Measurements from ENCODE around the gene FAM13B.

FAM13B gene

DNA sequence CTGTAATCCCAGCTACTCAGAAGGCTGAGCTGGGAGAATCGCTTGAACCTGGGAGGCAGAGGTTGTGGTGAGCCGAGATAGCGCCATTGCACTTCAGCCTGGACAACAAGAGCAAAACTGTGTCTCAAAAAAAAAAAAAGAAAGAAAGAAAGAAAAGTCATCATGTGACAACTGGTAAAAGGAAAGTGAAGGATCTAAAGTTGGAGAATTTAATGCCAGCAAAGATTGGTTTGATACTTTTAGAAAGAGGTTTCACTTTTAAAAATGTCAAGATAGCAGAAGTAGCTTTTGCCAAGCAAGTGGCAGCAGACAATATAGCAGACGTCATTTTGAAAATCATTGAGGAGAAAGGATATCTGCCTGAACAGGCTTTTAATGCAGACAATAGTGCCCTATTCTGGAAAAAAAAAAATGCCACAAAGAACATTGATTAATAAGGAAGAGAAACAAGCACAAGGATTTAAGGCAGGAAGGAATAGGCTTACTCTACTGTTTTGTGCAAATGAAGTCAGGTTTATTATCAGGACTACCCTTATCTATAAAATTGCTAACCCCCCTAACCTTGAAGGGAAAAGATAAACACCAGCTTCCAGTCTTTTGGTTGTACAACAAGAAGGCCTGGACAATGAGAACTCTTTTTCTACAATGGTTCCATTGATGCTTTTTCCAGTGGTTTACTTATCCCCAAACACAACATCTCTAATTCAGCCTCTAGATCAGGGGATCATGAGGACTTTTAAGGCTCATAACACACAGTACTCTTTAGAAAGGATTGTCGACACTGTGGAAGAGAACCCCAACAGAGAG lies 131.7 kb downstream of the FAM13B start:
- Histone ChIP-seq H3K4me3 (ENCODE audit: low read length) (no peak overlapping the region), H3K36me3 (ENCODE audit: control insufficient read depth, insufficient read depth, low read length) (no peaks in the 10 kb centered on the region), H3K4me1 (ENCODE audit: control insufficient read depth, insufficient read depth, low read length) (no peaks in the 10 kb centered on the region), H3K27ac (ENCODE audit: low read length) (no peak overlapping the region), H3K9me3 (ENCODE audit: control insufficient read depth, insufficient read depth, low read length) (no peaks in the 10 kb centered on the region), H3K27me3 (ENCODE audit: control insufficient read depth, insufficient read depth, low read length) (no peaks in the 10 kb centered on the region)
- no peak for DNase-seq (ENCODE audit: low read depth, low spot score)
- no CpG with 5 or more reads among the region's 5 CpGs for WGBS (ENCODE audit: insufficient coverage, insufficient read length)

DNA sequence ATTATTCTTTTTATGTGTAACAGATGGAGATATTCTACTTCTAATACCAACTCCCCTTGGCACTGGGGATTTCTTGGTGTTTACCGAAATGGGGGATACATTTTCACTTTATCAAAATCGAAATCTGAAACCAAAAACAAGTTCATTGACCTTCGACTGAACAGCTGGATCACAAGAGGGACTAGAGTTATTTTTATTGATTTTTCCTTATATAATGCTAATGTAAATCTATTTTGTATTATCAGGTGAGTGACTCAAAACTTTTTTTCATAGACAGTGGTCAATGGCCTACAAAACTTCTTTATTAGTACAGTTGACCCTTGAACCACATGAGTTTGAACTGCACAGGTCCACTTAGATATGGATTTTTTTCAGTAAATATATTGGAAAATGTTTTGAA lies 133.4 kb downstream of the FAM13B start:
- H3K27me3 ChIP-seq (ENCODE audit: control insufficient read depth, insufficient read depth, low read length): no peaks in the 10 kb centered on the region
- no CpG with 5 or more reads among the region's 3 CpGs for WGBS (ENCODE audit: insufficient coverage, insufficient read length)
- H3K4me1 ChIP-seq (ENCODE audit: control insufficient read depth, insufficient read depth, low read length): no peaks in the 10 kb centered on the region
- H3K9me3 ChIP-seq (ENCODE audit: control insufficient read depth, insufficient read depth, low read length): no peaks in the 10 kb centered on the region
- DNase-seq (ENCODE audit: low read depth, low spot score): no peak
- no peaks in the 10 kb centered on the region for H3K36me3 ChIP-seq (ENCODE audit: control insufficient read depth, insufficient read depth, low read length)
- H3K4me3 ChIP-seq (ENCODE audit: low read length): no peak overlapping the region
- H3K27ac ChIP-seq (ENCODE audit: low read length): no peak overlapping the region

DNA sequence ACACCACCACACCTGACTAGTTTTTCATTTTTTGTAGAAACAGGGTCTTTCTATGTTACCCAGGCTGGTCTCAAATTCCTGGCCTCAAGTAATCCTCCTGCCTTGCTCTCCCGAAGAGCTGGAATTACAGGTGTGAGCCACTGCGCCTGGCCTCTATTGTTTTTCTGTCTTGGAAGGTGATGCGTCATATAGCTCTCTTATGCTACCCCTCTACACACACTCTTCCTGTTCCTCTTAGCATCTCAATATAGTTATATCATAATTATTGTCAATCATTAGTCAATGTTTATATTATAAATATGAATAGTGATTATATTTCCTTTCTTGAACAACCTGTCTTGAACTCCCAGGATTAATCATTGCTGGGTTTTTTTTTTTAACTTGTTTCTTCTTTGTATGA lies 136.3 kb downstream of the FAM13B start:
- no peaks in the 10 kb centered on the region for H3K27me3 ChIP-seq (ENCODE audit: control insufficient read depth, insufficient read depth, low read length)
- H3K4me3 ChIP-seq (ENCODE audit: low read length): no peak overlapping the region
- WGBS (ENCODE audit: insufficient coverage, insufficient read length): no CpG with 5 or more reads among the region's 3 CpGs
- H3K4me1 ChIP-seq (ENCODE audit: control insufficient read depth, insufficient read depth, low read length): no peaks in the 10 kb centered on the region
- no peaks in the 10 kb centered on the region for H3K36me3 ChIP-seq (ENCODE audit: control insufficient read depth, insufficient read depth, low read length)
- DNase-seq (ENCODE audit: low read depth, low spot score): no peak
- H3K9me3 ChIP-seq (ENCODE audit: control insufficient read depth, insufficient read depth, low read length): no peaks in the 10 kb centered on the region
- H3K27ac ChIP-seq (ENCODE audit: low read length): no peak overlapping the region

DNA sequence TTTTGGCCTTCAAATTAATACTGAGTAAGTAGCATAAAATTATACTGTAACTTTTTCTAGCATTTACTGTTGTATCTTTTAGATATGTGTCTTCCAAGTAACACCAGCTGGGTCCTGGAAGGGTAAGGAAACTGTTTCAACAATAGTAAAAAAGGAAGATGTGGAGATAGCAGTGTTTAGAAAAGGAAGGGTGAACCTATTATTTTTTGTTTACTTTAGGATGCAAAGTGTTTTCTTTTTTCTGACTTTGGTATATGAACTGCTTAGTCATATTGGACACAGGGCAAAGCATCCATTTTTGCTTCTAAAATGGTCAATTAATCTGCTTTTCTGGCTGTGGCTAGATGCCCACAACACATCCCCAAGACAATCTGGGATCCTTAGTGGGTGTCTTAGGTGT lies 138.3 kb downstream of the FAM13B start:
- Histone ChIP-seq H3K27ac (ENCODE audit: low read length) (no peak overlapping the region), H3K4me1 (ENCODE audit: control insufficient read depth, insufficient read depth, low read length) (peaks cover 1% of the 10 kb centered on the region; the same call in 1 of the 2 replicates), H3K4me3 (ENCODE audit: low read length) (no peak overlapping the region), H3K9me3 (ENCODE audit: control insufficient read depth, insufficient read depth, low read length) (no peaks in the 10 kb centered on the region), H3K27me3 (ENCODE audit: control insufficient read depth, insufficient read depth, low read length) (no peaks in the 10 kb centered on the region), H3K36me3 (ENCODE audit: control insufficient read depth, insufficient read depth, low read length) (no peaks in the 10 kb centered on the region)
- no peak for DNase-seq (ENCODE audit: low read depth, low spot score)

DNA sequence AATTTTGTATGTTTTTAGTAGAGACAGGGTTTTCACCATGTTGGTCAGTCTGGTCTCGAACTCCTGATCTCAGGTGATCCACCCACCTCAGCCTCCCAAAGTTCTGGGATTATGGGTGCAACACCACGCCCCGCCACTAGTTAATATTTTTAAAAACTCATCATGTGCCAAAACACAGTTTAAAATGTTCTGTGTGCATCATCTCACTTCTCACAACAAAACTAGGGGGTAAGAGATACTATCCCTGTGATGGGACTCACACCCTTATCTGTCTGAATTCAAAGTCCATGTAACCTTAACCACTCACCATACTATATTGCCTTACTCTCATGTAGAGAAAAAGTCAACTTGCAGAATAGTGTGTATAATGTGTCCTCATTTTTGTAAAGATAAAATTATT lies 141.0 kb downstream of the FAM13B start:
- WGBS (ENCODE audit: insufficient coverage, insufficient read length): no CpG with 5 or more reads among the region's 3 CpGs
- peaks cover 3% of the 10 kb centered on the region; the same call in 1 of the 2 replicates for H3K4me1 ChIP-seq (ENCODE audit: control insufficient read depth, insufficient read depth, low read length)
- H3K9me3 ChIP-seq (ENCODE audit: control insufficient read depth, insufficient read depth, low read length): no peaks in the 10 kb centered on the region
- H3K27ac ChIP-seq (ENCODE audit: low read length): no peak overlapping the region
- H3K27me3 ChIP-seq (ENCODE audit: control insufficient read depth, insufficient read depth, low read length): no peaks in the 10 kb centered on the region
- no peak for DNase-seq (ENCODE audit: low read depth, low spot score)
- no peak overlapping the region for H3K4me3 ChIP-seq (ENCODE audit: low read length)
- H3K36me3 ChIP-seq (ENCODE audit: control insufficient read depth, insufficient read depth, low read length): no peaks in the 10 kb centered on the region

DNA sequence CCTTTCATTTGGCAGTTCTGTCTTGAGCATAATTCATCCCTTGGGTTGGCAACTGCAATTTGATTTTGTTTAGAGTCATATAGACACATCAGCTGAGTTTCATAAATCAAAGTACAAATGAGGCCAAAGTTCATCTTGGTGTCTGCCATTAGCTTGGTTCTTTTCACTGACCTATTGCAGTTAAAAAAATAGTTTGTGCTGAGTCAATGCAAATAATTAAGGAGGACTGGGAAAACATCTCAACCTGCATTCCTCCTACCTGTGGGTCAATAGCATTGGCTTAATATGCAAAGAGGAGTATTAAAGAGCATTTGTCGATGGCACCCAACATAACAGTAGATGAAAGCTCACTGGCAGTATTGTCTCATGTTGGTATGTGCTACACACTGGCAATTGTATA lies 142.0 kb downstream of the FAM13B start:
- no peaks in the 10 kb centered on the region for H3K9me3 ChIP-seq (ENCODE audit: control insufficient read depth, insufficient read depth, low read length)
- H3K4me3 ChIP-seq (ENCODE audit: low read length): no peak overlapping the region
- no peak overlapping the region for H3K27ac ChIP-seq (ENCODE audit: low read length)
- DNase-seq (ENCODE audit: low read depth, low spot score): no peak
- WGBS (ENCODE audit: insufficient coverage, insufficient read length): no CpG with 5 or more reads among the region's 1 CpG
- peaks cover 3% of the 10 kb centered on the region; the same call in 1 of the 2 replicates for H3K4me1 ChIP-seq (ENCODE audit: control insufficient read depth, insufficient read depth, low read length)
- no peaks in the 10 kb centered on the region for H3K27me3 ChIP-seq (ENCODE audit: control insufficient read depth, insufficient read depth, low read length)
- no peaks in the 10 kb centered on the region for H3K36me3 ChIP-seq (ENCODE audit: control insufficient read depth, insufficient read depth, low read length)

- no peak for DNase-seq (ENCODE audit: low read depth, low spot score)
- Histone ChIP-seq H3K27me3 (ENCODE audit: control insufficient read depth, insufficient read depth, low read length) (no peaks in the 10 kb centered on the region), H3K9me3 (ENCODE audit: control insufficient read depth, insufficient read depth, low read length) (no peaks in the 10 kb centered on the region), H3K36me3 (ENCODE audit: control insufficient read depth, insufficient read depth, low read length) (no peaks in the 10 kb centered on the region), H3K4me1 (ENCODE audit: control insufficient read depth, insufficient read depth, low read length) (peaks cover 3% of the 10 kb centered on the region; the same call in 1 of the 2 replicates), H3K4me3 (ENCODE audit: low read length) (peak within 1 kb of the TSS; percentile 27; the same call in 1 of the 2 replicates), H3K27ac (ENCODE audit: low read length) (no peak within 1 kb of the TSS)
- WGBS (ENCODE audit: insufficient coverage, insufficient read length): no CpG with 5 or more reads among the region's 59 CpGs
These were observed 143.8 kb downstream of the FAM13B start, which contains the start of gene PKD2L2 for GRCh38 chr5:137888863-137889759. Gene PKD2L2, plus strand, starts transcription at chr5:137889457. Its CDS starts 35 bp downstream, at chr5:137889492.

- Histone ChIP-seq H3K4me1 (ENCODE audit: control insufficient read depth, insufficient read depth, low read length) (peaks cover 3% of the 10 kb centered on the region; the same call in 1 of the 2 replicates), H3K36me3 (ENCODE audit: control insufficient read depth, insufficient read depth, low read length) (no peaks in the 10 kb centered on the region), H3K27ac (ENCODE audit: low read length) (no peak overlapping the region), H3K27me3 (ENCODE audit: control insufficient read depth, insufficient read depth, low read length) (no peaks in the 10 kb centered on the region), H3K9me3 (ENCODE audit: control insufficient read depth, insufficient read depth, low read length) (no peaks in the 10 kb centered on the region), H3K4me3 (ENCODE audit: low read length) (no peak overlapping the region)
- no CpG with 5 or more reads among the region's 7 CpGs for WGBS (ENCODE audit: insufficient coverage, insufficient read length)
- no peak for DNase-seq (ENCODE audit: low read depth, low spot score)
These were observed 144.4 kb downstream of the FAM13B start for GRCh38 chr5:137888466-137888862.

Measured in iPS DF 6.9 (cell line).